Epithelial cell of proximal tubule (primary cell): ENCODE measurements around the gene FNDC10. TPM values are rescaled to one million over a fixed set of nuclear protein-coding genes. Genes with fewer than 3 reads are reported as not detected.
"Not testable (repeated sequence)": the region's sequence is repeated elsewhere in the genome, so short reads cannot be mapped to it uniquely, and the experiment has no call there.

ENCODE experiments used
- DNase-seq: peaks from one replicate; pipeline ENCODE4 v3.0.0-alpha.2; 2011; ENCODE audit warnings: low read depth
- H3K4me3 ChIP-seq: 2 replicates; pipeline ENCODE4 v1.5.1; 2011; ENCODE audit warnings: low read depth, mild to moderate bottlenecking, low read length
- total RNA-seq: library from RNA; depleted of rRNA; stranded (reverse); fragments of >200 nt; gene quantifications from 2 replicates; pipeline ENCODE4 v1.2.3, GENCODE V29; 2015
- TF ChIP-seq, protein P1 (sequence below): conservative IDR thresholded peaks from 2 replicates; pipeline ENCODE4 v1.5.1; 2012; ENCODE audit warnings: low read depth, mild to moderate bottlenecking, low read length

The FNDC10 gene
- 2.6 and 6.1 TPM in 2 replicates for total RNA-seq

DNA sequence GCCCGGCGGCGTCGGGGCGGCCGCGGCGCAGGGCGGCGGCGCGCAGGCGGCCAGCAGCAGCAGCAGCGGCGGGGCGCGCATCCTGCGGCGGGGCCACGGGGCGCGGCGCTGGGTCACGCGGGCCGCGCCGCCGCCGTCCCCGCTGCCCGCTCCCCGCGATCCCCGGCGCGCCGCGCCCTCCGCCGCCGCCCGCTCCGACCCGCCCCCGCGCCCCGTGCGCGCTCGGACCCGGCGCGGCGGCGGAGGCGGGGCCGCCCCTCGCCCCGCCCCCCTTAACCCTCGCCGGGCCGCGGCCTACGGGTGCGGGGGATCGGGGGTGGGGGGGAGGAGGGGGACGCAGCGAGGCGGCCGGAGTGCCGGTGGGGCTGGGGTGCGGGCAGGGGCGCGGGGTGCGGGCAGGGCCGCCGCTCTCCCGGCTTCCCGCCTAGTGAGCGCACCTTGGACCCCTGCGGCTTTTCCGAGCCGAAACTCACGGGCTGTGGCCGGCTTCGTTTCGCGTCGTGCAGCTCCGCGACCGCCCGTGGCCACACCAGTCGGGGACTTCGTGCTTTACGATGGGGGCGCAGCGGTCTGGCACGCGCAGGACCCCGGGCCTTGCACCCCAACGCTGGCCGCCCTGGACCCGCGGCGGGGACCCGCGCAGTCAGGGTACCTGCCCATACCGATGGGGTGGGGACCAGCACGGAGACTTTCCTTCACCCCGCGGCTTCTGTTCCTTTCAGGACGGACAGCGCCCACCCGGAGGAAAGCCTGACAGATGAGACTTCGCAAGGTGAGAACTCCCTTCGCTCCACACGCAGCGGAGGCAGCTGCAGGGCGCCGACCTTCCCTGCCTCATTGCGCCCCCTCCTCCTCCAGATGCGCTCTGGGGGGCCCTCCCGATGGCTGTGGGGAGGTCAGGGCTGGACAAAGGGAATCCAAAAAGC lies at the start of gene FNDC10:
FNDC10 (minus strand) TSS at position 201 of the 926 bp plus-strand sequence; CDS start at position 81, 120 bp downstream.
- peak within 1 kb of the TSS; percentile 44 for H3K4me3 ChIP-seq
- DNase-seq = no peak
- TF ChIP-seq, protein P1, sequence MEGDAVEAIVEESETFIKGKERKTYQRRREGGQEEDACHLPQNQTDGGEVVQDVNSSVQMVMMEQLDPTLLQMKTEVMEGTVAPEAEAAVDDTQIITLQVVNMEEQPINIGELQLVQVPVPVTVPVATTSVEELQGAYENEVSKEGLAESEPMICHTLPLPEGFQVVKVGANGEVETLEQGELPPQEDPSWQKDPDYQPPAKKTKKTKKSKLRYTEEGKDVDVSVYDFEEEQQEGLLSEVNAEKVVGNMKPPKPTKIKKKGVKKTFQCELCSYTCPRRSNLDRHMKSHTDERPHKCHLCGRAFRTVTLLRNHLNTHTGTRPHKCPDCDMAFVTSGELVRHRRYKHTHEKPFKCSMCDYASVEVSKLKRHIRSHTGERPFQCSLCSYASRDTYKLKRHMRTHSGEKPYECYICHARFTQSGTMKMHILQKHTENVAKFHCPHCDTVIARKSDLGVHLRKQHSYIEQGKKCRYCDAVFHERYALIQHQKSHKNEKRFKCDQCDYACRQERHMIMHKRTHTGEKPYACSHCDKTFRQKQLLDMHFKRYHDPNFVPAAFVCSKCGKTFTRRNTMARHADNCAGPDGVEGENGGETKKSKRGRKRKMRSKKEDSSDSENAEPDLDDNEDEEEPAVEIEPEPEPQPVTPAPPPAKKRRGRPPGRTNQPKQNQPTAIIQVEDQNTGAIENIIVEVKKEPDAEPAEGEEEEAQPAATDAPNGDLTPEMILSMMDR = no peak

DNA sequence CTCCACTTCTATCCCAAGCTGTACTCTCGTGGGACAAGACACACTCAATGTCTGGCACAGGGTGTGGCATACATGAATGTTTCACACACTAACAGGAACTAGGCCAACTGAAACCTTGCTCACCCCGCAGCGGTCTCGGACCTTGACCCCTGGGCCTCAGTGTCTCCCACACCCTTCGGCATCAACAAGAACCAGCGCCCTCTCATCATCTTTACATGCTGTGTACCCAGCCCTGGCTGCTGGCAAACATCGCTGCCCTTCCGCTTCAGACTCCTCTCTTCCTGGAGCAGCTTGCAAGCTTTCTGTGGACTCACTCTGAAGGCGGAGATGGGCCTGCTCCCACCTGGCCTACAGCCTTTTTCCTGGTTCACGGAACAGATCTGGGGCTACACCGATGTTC lies 48.3 kb upstream of the FNDC10 start:
- not testable (repeated sequence) for H3K4me3 ChIP-seq, DNase-seq

DNA sequence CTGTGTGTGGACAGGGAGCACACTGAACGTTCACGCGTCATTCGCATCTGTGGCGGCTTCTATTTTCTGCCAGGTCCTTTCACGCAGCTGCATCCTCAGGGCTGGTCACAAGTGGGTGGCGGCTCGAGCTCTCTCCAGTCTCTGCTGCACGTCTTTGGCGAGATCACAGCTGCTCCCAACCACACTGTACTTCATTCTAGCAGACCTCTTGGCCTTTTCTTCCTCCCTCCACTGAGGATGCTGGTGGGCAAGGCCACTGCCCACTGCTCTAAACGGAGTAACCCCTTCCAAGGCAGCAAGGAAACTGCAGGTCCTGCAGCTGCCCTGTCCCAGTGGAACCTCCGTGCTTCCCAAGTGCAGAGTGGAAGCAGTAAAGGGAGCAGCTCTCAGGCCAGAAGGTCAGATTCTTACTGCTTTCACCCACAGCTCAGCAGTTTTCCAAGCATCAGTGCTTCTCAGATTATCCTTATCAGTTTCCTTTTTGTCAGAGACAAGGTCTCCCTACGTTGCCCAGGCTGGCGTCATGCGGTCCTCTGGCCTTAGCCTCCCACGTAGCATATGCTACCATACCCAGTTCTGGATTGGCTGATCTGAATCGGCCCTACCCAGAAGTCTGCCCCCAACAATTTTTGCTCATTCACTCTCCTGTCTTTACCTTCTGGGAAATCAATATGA lies 47.8 kb upstream of the FNDC10 start:
- H3K4me3 ChIP-seq, DNase-seq: not testable (repeated sequence)

DNA sequence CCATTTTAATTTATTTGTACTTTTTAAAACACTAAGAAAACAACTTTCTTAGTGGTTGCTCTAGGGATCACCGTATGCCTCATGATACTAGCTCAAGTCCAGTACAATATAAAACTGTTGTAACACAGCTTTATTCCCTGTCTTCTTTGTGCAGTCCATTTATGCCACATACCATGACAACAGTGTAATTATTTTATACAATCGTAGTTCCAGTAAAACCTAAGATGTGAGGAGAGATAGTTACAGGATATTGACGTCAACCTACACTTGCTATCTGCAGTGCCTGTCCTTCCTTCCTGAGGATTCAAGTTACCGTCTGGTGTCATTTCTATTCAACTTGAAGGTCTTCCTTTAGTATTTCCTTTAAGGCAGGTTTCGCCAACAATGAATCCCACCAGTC lies 46.4 kb upstream of the FNDC10 start:
- H3K4me3 ChIP-seq, DNase-seq: not testable (repeated sequence)

DNA sequence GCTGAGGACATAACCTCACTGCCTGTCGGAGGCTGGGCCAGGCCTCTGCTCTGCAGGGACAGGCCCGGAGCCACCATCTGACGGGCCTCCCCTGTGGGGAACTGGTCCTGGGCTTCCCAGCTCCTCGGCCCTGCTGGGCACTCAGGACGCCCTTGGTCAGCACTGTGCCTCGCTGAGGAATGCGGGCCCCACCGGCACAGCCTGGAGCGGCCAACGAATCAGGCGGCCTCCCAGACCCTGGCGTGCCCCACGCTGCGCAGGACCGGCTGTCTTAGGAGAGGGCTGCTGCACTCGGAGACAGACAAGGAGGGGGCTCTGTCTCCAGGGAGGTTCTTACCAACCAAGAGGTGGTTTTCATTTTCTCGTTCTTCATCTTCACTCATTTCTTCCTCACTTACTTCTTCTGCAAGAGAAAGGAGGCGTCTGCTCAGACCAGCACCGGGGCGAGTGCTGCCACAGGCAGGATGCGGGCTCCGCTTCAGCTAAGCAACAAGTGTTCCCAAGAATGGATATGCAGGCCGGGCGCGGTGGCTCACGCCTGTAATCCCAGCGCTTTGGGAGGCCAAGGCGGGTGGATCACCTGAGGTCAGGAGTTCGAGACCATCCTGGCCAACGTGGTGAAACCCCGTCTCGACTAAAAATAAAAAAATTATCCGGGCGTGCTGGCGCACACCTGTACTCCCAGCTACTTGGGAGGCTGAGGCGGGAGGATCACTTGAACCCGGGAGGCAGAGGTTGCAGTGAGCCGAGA lies 41.0 kb upstream of the FNDC10 start:
- not testable (repeated sequence) for DNase-seq, H3K4me3 ChIP-seq

DNA sequence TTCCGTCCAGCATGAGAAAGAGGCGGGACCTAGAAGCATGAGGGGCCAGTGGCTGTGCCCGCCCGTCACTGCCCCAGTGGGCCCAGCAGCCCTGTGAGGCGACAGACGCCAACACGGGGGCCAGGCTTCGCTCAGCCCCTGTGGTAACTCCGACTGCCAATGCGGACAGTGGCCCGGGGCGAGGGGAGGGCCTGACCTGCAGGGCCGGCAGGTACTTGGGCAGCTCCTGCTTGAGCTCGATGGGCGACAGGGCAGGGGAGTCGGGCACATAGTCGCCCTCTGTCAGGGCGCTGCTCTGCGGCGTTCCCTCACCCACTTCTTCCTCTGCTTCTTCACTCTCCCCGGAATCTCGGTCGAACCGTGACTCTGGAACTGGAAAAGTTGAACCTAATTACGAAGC lies 40.1 kb upstream of the FNDC10 start:
- H3K4me3 ChIP-seq, DNase-seq: not testable (repeated sequence)

DNA sequence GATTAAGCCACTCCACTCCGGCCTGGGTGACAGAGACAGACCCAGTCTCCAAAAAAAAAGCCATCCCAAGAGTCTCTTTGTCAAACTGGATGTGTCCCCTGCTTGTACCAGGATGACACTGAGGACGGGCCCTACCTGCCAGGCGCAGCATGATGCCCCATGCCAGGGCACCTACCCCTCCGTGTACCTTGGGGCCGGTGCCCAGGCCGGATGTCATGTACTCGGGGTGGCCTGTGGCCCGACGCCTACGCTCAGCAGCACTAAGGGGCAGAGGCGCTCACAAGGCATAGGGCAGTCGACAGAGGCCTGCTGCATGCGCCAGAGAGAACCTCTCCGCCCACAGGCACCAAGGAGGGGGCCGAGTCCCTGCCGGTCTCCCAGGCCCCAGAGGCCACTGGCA lies 39.4 kb upstream of the FNDC10 start:
- not testable (repeated sequence) for DNase-seq, H3K4me3 ChIP-seq

DNA sequence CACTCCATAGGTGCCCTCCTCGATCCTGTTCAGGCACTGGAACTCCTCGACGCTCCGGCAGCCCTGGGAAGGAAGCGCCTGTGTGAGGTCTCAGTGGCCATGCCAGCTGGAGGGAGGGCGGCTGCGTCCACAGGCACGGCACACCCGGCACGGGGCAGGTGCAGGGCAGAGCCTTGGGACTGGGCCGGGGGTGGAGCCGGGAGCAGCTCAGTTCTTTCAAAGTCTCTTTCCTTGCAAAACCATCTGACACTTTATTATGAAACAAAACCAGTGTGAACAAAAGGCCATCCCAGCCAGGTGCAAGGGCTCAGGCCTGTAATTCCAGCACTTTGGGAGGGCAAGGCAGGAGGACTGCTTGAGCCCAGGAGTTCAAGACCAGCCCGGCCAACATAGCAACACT lies 38.6 kb upstream of the FNDC10 start:
- not testable (repeated sequence) for H3K4me3 ChIP-seq, DNase-seq

DNA sequence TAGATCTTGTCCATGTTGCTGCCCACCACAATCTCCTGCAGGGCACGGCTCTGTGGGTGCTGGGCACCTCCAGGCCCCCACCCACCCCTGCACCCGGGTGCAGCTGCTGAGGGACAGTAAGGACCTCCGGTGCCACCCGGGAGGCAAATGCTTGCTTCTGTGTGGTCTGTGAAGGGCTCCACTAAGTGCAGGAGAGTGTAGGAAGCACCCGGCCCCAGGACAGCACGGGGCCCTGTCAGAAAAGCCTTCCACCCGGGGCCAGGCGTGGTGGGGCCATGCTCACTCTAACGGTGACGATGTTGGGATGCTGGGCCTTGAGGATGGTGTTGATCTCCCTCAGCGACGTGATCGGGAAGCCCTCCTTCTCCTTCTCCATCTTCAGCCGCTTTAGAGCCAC lies 37.5 kb upstream of the FNDC10 start:
- H3K4me3 ChIP-seq, DNase-seq: not testable (repeated sequence)

DNA sequence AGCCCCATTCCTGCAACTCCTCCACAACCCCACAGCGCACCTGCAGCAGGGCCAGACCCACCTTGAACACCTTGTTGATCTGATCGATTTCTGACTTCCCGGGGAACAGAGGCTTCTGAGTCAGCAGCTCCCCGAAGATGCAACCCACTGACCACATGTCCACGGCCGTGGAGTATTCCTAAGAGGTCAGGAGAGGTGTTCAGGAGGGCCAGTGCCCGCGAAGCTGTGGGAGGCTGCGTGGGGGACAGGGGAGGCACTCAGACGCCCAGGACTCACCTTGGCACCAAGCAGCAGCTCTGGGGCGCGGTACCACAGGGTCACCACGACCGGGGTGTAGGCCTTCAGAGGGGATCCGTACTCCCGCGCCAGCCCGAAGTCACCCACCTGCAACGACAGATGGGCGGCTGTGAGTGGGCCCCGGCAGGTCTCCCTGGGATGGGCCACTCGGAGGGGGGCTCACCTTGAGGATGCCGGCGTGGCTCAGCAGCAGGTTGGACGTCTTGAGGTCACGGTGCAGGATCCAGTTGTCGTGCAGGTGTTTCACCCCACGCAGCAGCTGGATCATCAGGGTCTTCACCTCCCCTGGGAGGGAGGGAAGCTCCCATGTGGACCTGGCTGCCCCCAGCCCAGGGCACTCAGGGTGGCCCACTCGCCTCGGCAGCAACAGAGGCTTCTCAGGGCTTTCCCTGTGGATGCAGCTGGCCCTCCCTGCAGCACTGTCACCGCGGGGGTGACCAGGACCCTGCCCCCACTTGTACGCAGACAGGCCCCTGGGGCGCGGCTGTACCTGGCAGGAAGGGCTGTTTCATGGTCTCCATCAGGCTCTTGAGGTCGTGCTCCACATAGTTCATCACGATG lies 36.9 kb upstream of the FNDC10 start:
- H3K4me3 ChIP-seq, DNase-seq: not testable (repeated sequence)

DNA sequence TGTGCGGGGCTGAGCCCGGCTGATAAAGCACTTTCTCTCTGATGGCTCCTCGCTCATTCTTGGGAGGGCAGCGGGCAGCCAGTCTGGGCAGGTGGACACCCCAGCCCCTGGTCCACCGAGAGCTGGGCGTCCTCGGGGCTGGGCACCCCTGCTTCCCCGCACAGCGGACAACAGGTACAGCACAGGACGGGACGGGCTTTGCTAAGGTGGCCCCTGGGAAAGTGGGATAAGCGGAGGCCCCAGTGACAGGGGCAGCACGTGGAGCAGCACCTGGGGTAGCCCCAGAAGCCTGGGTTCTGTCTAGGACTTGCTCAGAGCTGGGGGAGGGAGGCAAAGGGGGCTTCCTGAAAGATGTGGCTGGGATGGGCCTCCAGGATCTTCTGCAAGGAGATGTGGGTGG lies 34.7 kb upstream of the FNDC10 start:
- not testable (repeated sequence) for DNase-seq

DNA sequence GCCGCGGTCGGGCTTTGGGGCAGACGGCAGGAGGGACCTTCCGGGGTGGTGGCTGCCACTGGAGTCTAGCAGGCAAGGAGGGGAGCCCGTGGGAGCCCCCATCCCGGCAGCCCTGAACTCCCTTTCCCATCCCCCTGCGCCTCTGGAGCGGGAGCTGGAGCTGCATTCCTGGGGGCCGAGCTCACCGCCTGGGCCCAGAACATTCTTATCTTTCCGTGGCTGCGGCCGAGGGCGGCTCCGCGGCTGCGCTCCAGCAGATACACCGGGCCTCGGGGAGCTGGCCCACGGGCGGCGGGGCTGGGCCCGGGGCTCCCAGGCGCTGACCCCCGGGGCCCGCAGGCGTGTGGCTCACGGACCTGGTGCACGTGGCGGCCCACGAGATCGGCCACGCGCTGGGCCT lies 33.5 kb upstream of the FNDC10 start:
- H3K4me3 ChIP-seq, DNase-seq: not testable (repeated sequence)

More for the DNA sequence above, 34.7 kb upstream of the FNDC10 start:
- H3K4me3 ChIP-seq = not testable (repeated sequence)
